Lower leg skin (tissue), 4 donors: ENCODE data around the gene CSF2. TPM values are rescaled to one million over a fixed set of nuclear protein-coding genes. Genes with fewer than 3 reads are reported as not detected.
A peak's percentile ranks its signal among the peaks of the same experiment; 100 is the strongest.

Experiments
- DNase-seq, 2 donors: peaks; one replicate each; pipeline ENCODE4 v3.0.0-alpha.2; 2019; ENCODE audit warnings: low spot score in 2 of 2
- H3K4me3 ChIP-seq: fragments of 200-600 bp; sonication (generic); 2 replicates; pipeline ENCODE4 v1.5.1; 2017; ENCODE audit warnings: mild to moderate bottlenecking, low read depth; ENCODE audit not compliant: poor library complexity, severe bottlenecking
- CTCF ChIP-seq, 3 donors: fragments of 450-650 bp; IDR thresholded peaks; one replicate each; pipeline ENCODE4 v1.5.1; 2016; ENCODE audit warnings: antibody characterized with exemption in 3 of 3, mild to moderate bottlenecking in 3 of 3, moderate library complexity in 2 of 3
- POLR2A ChIP-seq, 2 donors: fragments of 450-650 bp; IDR thresholded peaks; one replicate each; pipeline ENCODE4 v1.6.1; 2016 to 2017; ENCODE audit warnings: antibody characterized with exemption in 2 of 2, mild to moderate bottlenecking in 1 of 2, moderate library complexity in 1 of 2
- WGBS, 2 donors: methylation state at CpG; one replicate each; pipeline ENCODE4 v1.1.5; 2018; 5-methylcytosine and 5-hydroxymethylcytosine counted together
- intact Hi-C: fragments of 100-400 bp; cut with DNase I; formaldehyde crosslinking; loops from one replicate; pipeline ENCODE4 v1.15.0; 2023; ENCODE audit warnings: low total_unique reads
- total RNA-seq, 4 donors: library from RNA; depleted of rRNA; stranded (reverse); fragments of >200 nt; gene quantifications; one replicate each; pipeline ENCODE4 v1.1.0, GENCODE V29; 2016

Gene CSF2
- total RNA-seq, 4 donors from 2014 or later, result not detected

DNA sequence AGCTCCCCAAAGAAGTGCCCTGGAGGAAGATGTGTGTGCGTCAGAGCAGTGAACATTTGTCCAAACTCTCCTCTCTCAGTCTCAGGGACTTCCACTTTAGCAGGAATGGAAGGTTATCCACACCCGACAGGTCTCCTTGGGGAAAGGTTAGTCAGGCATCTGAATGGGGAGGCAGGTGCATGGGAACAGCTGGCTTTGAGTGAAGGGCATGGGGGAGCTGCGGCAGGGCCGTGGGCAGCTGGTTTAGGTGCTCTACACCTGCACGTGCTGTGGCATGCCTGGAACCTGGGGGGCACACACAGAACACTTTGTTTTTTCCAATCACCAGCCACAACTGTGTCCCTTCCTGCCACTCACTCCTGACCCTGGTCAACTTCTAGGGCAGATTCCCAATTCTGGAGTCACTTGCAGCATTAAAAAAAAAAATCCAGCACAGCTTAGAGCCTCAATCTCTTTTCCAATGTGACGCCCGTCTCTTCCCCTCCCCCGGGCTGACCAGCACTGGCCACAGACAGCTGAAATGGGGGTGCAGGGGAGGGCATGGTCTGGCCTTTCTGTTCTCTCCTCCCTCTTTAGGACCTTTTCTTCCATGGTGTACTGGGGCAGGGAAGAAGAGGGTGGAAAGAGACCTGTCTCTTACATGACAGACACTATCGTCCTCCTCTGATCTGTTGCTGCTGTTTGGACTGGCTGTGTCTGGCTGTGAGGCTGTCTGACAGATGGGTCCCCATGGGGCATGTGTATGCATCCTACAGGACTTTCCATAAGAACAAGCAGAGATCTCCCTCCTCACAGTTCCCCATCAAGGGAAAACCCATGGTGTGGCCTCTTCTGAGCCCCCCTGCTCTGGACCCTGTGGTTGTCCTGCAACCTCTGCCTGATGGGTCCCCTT, 22.7 kb upstream of the CSF2 start:
- intact Hi-C loops, result no loop called here
- no peak overlapping the region for H3K4me3 ChIP-seq
- TF ChIP-seq POLR2A (IDR thresholded peaks at IDR 0.05), result no peak
- TF ChIP-seq CTCF (IDR thresholded peaks at IDR 0.05), result no peak
- 72 to 76% methylated on average over 9 of the region's 9 CpGs for WGBS, 2 donors
- DNase-seq, result peak; percentile 5 to 68

GRCh38 chr5:132052520-132052919, 21.1 kb upstream of the CSF2 start:
- WGBS, 2 donors, result 79 to 80% methylated on average over 10 of the region's 10 CpGs
- TF ChIP-seq CTCF (IDR thresholded peaks at IDR 0.05), result no peak
- TF ChIP-seq POLR2A (IDR thresholded peaks at IDR 0.05), result no peak
- DNase-seq, result peak in 1 of 2 donors; percentile 56
- intact Hi-C loops, result no loop called here
- no peak overlapping the region for H3K4me3 ChIP-seq

DNA sequence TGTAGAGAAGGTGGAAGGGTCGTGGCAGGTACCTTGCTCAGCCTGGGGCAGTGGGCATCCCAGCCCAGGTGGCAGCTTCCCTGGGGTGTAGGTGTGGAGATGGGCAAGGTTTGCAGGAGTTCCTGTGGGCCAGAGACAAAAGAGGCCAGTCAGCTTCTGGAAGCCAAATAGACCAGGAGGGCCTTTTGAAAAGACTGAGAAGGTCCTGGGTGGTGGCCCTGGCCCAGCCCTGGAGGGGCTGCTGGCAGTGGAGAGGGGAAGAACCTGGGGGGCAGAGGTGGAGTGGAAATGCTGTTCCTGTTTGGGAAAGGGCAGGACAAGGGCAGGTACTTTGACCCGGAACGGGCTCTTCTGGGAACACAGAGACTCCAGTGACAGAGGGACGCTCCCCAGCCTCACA, 20.1 kb upstream of the CSF2 start:
- peak in 1 of 2 donors; percentile 49 for DNase-seq
- no peak for TF ChIP-seq CTCF (IDR thresholded peaks at IDR 0.05)
- no peak for TF ChIP-seq POLR2A (IDR thresholded peaks at IDR 0.05)
- intact Hi-C loops, result no loop called here
- WGBS, 2 donors, result 81 to 91% methylated on average over 4 of the region's 4 CpGs
- no peak overlapping the region for H3K4me3 ChIP-seq

DNA sequence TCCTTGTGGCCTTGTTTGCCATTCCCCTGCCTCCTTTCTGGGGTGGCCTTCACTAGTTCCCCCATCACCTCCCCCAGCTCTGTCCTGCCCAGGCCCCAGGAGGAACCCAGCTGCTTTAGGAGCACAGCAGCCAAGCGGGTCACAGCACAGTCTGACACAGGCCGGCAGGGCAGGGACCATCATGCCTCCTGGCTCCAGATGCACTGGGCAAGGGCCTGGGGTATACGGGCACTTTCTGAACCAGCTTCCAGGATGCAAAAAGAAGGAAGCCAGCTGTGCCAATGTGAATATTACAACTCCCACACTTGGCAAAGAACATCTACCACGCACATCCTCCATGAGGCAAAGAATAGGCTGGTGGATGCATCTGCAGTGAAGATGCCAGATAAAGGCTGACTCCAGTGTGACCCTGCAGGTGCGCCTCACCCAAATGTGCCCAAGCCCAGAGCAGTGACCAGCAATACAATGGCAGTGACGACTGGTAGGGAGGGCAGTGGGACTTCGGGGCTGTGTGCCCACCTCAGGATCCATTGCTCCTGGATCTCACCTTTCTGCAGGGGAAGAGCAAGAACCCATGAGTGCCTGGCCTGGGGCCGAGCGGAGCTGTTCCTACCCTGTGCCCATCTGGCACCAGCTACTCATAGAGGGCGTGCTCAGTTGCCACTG, 19.4 kb upstream of the CSF2 start:
- intact Hi-C loops, result no loop called here
- peak; percentile 10 to 75 for DNase-seq

More for the DNA sequence above, 19.4 kb upstream of the CSF2 start:
- TF ChIP-seq POLR2A (IDR thresholded peaks at IDR 0.05) (no peak), CTCF (IDR thresholded peaks at IDR 0.05) (no peak)
- H3K4me3 ChIP-seq, result no peak overlapping the region
- WGBS, 2 donors, result 84 to 89% methylated on average over 10 of the region's 10 CpGs
